Measurements from ENCODE around the gene ILF3.

- TF ChIP-seq POLR2A (IDR thresholded peaks at IDR 0.05) (no peak), CTCF (IDR thresholded peaks at IDR 0.05) (no peak)
These were observed 54.1 kb downstream of the ILF3 start for GRCh38 chr19:10708291-10708690.
